Jurkat, Clone E6-1 (cell line): Measurements from ENCODE around the gene PAF1. TPM values are rescaled to one million over a fixed set of nuclear protein-coding genes. Genes with fewer than 3 reads are reported as not detected.

Experiments
- DNase-seq: peaks from one replicate; pipeline ENCODE4 v3.0.0-alpha.2; 2011; ENCODE audit warnings: low read depth, low spot score
- H3K4me3 ChIP-seq: 2 replicates; pipeline ENCODE4 v1.5.1; 2011; ENCODE audit warnings: mild to moderate bottlenecking, low read length, control low read depth, moderate library complexity
- polyA plus RNA-seq: library from polyadenylated mRNA; unstranded; fragments of >200 nt; gene quantifications from one replicate; pipeline ENCODE4 v1.2.1, GENCODE V29; 2012; ENCODE audit warnings: missing spikeins; ENCODE audit not compliant: insufficient read length, insufficient read depth

Gene PAF1
- 90.4 TPM for polyA plus RNA-seq

DNA sequence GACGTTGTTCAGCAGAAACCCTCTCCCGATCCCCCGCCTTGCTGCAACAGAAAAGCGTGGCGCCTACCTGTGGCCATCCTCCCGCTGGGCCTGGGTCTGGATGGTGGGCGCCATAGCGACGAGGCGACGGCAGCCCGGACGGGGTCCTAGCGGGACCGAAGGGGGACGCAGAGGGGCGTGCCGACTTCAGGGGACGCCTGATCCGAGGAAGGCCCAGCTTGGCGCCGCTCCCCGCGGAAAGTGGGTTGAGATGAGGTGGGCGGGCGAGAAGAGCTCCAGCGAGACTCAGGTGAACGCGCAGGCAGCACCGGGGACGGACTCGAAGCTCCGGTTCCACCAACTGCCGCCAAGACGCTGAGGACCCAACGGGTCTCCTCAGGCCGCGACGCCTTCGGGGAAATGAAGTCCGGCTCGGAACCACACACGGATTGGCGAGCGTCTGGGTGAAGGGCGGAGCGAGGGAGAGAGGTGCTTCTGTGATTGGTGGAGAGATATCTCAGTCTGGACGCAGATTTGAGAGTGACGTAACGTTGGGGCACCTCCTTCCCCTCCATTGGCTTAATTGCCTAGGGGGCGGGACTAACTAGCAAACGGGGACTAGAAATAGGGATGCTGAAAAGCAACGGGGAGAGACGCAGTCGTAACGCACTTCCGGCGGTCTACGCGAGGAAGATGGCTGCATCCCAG, at the start of gene PAF1, which contains the start of gene MED29:
PAF1 (minus strand) TSS at position 356 of the 687 bp plus-strand sequence; CDS start at position 114, 242 bp downstream.
MED29 (plus strand) TSS at position 628 of the 687 bp plus-strand sequence; CDS start at position 673, 45 bp downstream.
- peak; percentile 100 for DNase-seq

GRCh38 chr19:39438270-39438934, 47.5 kb upstream of the PAF1 start:
- DNase-seq, result no peak
- no peak overlapping the region for H3K4me3 ChIP-seq

More for the DNA sequence above, at the start of gene PAF1, which contains the start of gene MED29:
- H3K4me3 ChIP-seq, result peak within 1 kb of the TSS; percentile 81

- no peak for DNase-seq
- peak overlapping the region; percentile 96 for H3K4me3 ChIP-seq
Observed at GRCh38 chr19:39436350-39436716, 45.4 kb upstream of the PAF1 start.

- H3K4me3 ChIP-seq, result peak within 1 kb of the TSS; percentile 96
- peak; percentile 95 for DNase-seq
Observed at GRCh38 chr19:39435499-39436349, 44.8 kb upstream of the PAF1 start, which contains the start of gene RPS16. Gene RPS16, minus strand, starts transcription at chr19:39435949. Its CDS starts 54 bp downstream, at chr19:39435895.

- H3K4me3 ChIP-seq, result peak overlapping the region; percentile 96
- no peak for DNase-seq
Observed at GRCh38 chr19:39434123-39435076, 43.5 kb upstream of the PAF1 start.

- DNase-seq, result no peak
- H3K4me3 ChIP-seq, result no peak overlapping the region; the same call in 1 of the 2 replicates
Observed at GRCh38 chr19:39433480-39434079, 42.7 kb upstream of the PAF1 start.

DNA sequence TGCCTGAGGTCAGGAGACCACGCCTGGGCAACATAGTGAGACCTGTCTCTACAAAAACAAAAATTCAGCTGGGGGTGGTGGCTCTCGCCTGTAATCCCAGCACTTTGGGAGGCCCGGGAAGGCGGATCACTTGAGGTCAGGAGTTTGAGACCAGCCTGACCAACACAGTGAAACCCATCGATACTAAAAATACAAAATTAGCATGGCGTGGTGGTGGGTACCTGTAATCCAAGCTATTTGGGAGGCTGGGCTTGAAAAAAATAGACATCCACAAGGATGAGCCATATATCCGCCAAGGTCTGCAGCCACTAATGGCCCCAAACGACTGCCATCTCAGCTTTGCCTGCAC, 41.7 kb upstream of the PAF1 start:
- H3K4me3 ChIP-seq, result no peak overlapping the region
- DNase-seq, result no peak

- no peak overlapping the region for H3K4me3 ChIP-seq
- no peak for DNase-seq
Observed at GRCh38 chr19:39430675-39431593, 40.0 kb upstream of the PAF1 start.

DNA sequence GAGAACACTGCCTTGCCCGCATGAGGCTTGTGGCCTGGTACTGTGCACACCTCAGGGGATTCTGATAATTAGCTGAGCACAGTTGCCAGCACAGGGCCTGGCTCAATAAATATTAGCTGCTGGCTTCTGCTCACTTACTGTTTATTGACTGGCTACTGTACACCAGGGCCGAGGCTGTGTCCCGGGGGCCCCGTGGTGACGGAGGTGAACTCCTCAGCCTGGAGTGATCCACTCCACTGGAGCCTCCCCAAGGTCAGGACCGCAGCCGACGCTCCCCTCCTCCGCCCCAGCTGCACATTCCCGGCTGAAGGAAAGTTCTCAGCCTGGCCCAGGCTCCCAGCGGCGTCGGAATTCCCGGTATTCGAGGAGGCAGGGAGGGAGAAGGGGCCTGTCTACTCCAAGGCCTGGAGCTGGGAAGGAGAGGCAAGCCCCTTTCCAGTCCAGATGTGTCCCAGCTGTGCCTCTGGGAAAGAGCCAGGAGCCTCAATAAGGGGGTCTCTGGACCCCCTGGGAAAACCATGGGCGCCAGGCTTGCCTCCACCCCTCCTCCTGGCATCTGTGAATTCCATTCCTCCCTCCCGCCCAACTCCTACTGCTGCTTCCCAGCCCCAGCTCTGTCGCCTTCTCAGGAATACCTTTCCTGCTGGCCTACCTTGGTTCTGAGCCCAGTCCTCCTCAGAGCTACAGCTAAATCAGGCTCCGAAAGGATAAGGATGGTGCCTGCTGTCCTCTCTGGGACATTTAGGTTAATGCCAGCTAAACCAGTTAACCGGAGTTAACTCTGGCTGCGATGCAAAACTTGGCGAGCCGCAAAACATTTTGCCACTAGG, 37.6 kb upstream of the PAF1 start:
- DNase-seq, result no peak
- H3K4me3 ChIP-seq, result no peak overlapping the region

- H3K4me3 ChIP-seq, result no peak overlapping the region
Observed at GRCh38 chr19:39427707-39428106, 36.8 kb upstream of the PAF1 start.

GRCh38 chr19:39426170-39426569, 35.3 kb upstream of the PAF1 start:
- DNase-seq, result no peak
- H3K4me3 ChIP-seq, result no peak overlapping the region

More at GRCh38 chr19:39427707-39428106, 36.8 kb upstream of the PAF1 start:
- no peak for DNase-seq

DNA sequence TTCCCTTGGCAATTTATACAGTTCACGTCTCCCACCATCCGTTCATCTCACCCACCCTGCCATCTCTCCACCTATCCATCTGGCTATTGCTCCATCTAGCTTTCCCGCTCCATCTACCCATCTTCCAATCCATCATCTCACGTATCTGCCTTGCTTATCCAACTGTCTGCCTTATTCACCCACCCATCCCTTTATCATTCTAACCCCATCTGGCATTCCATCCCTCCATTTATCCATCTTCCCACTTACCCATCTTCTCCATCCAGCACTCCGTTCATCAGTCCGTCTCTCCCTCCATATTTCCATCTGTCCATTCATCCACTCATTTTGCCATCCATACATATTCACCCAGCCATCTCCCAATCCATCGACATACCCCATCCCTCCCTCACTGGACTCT, 34.8 kb upstream of the PAF1 start:
- no peak for DNase-seq
- H3K4me3 ChIP-seq, result no peak overlapping the region

- no peak overlapping the region for H3K4me3 ChIP-seq
- DNase-seq, result no peak
Observed at GRCh38 chr19:39424934-39425333, 34.0 kb upstream of the PAF1 start.

- H3K4me3 ChIP-seq, result no peak overlapping the region
- no peak for DNase-seq
Observed at GRCh38 chr19:39423258-39424086, 32.6 kb upstream of the PAF1 start.

DNA sequence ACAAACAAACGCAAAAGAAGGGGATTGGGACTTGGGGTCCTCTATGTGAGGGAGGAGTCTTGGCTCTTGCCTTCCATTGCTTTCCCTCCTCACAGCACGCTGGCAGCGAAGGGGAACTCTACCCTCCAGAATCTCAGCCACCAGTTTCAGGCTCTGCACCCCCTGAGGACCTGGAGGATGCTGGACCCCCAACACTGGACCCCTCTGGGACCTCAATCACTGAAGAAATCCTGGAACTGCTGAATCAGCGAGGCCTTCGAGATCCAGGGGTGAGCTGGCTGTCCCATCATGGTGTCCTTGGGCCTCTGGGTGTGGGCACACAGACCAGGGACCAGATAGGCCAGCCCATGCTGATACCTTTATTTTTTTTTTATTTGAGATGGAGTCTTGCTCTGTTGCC, 31.1 kb upstream of the PAF1 start:
- DNase-seq, result no peak
- no peak overlapping the region for H3K4me3 ChIP-seq
